Hair follicle dermal papilla cell (primary cell): Measurements from ENCODE around the gene IBA57. TPM values are rescaled to one million over a fixed set of nuclear protein-coding genes. Genes with fewer than 3 reads are reported as not detected.

Experiments used
- small RNA-seq: library from RNA; depleted of rRNA; stranded (forward); fragments of <200 nt; gene quantifications from one replicate; pipeline ENCODE3, GENCODE V24; 2012
- total RNA-seq: library from RNA; depleted of rRNA; stranded (reverse); fragments of >200 nt; gene quantifications from 2 replicates; pipeline ENCODE4 v1.2.3, GENCODE V29; 2012

Gene IBA57
- total RNA-seq = 6.8 and 8.8 TPM in 2 replicates

DNA sequence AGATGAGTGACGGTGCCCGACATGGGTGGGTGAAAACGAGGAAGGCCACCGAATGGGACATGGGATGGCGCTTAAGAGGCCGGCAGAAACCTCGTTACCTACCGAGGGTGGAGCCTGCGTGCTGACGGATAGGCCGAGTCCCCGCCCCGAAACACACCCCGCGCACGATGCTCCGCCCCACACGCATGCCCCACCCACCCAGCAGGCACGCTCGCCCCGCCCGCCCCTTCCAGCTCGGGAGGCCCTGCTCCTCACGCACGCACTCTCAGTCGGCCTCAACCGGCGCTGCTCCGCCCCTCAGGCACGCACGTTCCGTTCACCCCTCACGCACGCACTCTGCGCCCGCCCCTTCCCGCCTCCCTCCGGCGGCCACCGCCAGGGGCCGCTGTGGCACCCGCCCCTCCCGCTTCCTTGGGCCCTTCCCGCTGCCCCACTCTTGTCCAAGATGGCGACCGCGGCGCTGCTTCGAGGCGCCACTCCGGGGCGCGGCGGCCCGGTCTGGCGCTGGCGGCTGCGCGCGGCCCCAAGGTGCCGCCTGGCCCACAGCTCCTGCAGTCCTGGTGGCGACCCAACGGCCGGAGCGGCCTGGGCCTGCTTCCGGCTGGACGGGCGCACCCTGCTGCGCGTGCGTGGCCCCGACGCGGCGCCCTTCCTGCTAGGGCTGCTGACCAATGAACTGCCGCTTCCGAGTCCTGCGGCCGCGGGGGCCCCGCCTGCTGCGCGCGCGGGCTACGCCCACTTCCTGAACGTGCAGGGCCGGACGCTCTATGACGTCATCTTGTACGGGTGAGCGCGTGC is at the start of gene IBA57:
TSS of gene IBA57 (plus strand) at position 433 of the 798 bp plus-strand sequence. CDS start at position 446, 13 bp downstream.

DNA sequence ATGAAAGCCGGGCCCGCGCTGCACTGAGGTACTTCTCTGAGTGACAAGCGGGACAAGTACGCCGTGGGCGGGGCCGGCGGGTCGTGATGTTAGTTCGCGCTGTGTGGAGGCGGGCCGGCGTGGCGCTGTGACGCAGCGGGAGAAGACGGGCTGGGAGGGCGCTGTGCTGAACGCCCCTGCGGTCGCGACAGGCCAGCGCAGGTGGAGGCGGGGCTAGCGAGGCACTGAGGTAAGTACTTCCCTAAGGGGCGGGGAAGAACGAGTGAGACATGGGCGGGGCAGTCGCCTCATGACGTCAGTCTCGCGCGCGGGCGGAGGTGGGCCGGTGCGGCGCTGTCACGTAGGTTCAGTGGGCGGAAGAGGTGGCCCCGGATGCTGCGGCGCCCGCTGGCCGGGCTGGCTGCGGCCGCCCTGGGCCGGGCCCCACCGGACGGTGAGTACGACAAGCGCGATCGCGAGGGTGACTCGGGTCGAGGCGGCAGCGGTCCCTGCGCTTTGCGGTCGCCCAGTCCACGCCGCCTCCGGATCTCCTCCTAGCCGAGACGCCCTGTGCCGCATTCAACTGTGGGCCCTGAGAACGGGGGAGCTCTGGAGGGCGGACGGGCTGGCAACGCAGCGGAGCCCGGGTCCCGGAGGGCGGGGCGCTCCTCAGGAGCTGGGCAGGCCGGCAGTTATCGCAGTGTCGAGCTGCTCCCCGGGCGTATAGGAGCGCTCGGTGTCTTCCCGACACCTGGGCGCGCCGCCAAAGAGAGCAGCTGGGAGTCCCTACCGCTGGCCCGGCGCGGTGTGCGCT is 25.5 kb upstream of the IBA57 start, which contains the start of gene GUK1:
TSS of gene GUK1 (plus strand) at position 349 of the 793 bp plus-strand sequence. CDS start at position 373, 24 bp downstream.

DNA sequence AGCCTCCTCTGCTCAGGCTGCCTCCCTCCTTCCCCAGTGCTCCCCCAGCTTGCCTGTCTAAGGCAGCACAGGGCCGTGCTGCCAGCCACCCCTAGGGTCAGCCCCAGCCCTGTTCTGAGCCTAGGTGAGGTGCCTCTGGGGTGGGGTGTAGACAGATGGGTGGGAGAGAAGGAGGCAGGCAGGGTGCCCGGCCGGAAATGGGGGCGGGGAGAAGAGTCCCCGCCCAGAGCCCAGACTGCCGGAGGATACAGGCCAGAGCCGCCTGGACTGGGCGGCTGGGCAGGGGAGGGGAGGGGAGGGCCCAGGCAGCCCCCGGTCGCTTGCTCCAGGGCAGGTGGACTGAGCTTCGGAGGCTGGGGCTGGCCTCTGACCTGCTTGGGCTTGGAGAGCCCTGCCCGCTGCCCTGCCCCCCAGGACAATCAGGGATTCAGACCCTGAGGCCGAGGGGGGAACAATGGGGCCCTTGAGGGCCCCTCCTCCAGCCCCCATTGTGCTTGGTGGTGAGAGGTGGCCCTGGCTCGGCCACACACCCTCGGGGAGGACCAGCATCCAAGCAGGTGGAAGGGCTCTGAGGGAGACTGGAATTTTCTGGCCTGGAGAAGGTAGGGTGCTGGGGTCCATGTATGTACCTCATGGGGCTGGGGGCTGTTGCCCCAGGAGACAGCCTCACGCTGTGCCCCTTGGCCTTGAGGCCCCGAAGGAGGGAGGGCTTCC is 16.0 kb upstream of the IBA57 start, which contains the start of gene GJC2:
TSS of gene GJC2 (plus strand) at position 525 of the 714 bp plus-strand sequence. CDS start 7,829 bp downstream, outside the sequence.

GRCh38 chr1:228207851-228208821 is 42.5 kb downstream of the IBA57 start, which contains the start of gene OBSCN:
TSS of gene OBSCN (plus strand) at chr1:228208044. CDS start at chr1:228211784, 3,740 bp downstream.

Small RNA genes lying within 50 kb of the gene (small RNA-seq; reads per million reads assigned to genes)
- gene AL359510.1 = not detected

Other genes with a start within 250 kb of the IBA57 start
- gene WNT9A, start 217.9 kb upstream of the IBA57 start, total RNA-seq = 4.7 and 4.9 TPM in 2 replicates
- gene WNT3A, start 158.8 kb upstream of the IBA57 start, total RNA-seq = not detected in 2 replicates
- 382 and 385 TPM in 2 replicates for gene ARF1, start 83.1 kb upstream of the IBA57 start, total RNA-seq
- 2.8 and 3.5 TPM in 2 replicates for gene C1orf35, start 62.5 kb upstream of the IBA57 start, total RNA-seq
- gene MRPL55, start 56.5 kb upstream of the IBA57 start, total RNA-seq = 22.0 and 39.6 TPM in 2 replicates
- gene GUK1, start 25.5 kb upstream of the IBA57 start, total RNA-seq = 197 and 281 TPM in 2 replicates
- 2.1 TPM in 2 replicates for gene GJC2, start 15.9 kb upstream of the IBA57 start, total RNA-seq
- gene OBSCN, start 42.2 kb downstream of the IBA57 start, total RNA-seq = 10.6 and 11.4 TPM in 2 replicates
- gene TRIM11, start 241.0 kb downstream of the IBA57 start, total RNA-seq = 22.3 and 23.0 TPM in 2 replicates